Measurements from ENCODE around the gene FNIP2. TPM values are rescaled to one million over a fixed set of nuclear protein-coding genes. Genes with fewer than 3 reads are reported as not detected.
"Not testable (repeated sequence)": the region's sequence is repeated elsewhere in the genome, so short reads cannot be mapped to it uniquely, and the experiment has no call there.

FNIP2 gene
- total and polyA plus RNA-seq, 2 donors (not counting 1 experiment from before 2014, with no cell fraction given): 0.03 to 0.17 TPM

GRCh38 chr4:158758703-158759102 lies 10.1 kb upstream of the FNIP2 start:
- H3K27me3 ChIP-seq (replicated peaks in 1 of 4; ENCODE audit: control extremely low read depth in 1 of 4, control insufficient read depth in 3 of 4, insufficient read depth in 4 of 4, low read length in 3 of 4): peaks cover 0 to 48% (median 26%) of the 10 kb centered on the region in 4 experiments
- no peak overlapping the region for H3K4me3 Mint-ChIP-seq
- no peak overlapping the region for H2AFZ ChIP-seq (ENCODE audit: insufficient read depth, low read depth, low read length, poor library complexity, severe bottlenecking)
- DNase-seq: no peak
- ChIA-PET POLR2A (no interaction called here), CTCF (interaction anchor here (0.6 kb wide), 1 partner anchor 95 kb away, joined by 4 read pairs; no protein-coding TSS in a partner anchor)
- peaks cover 5 to 22% (median 6%) of the 10 kb centered on the region in 3 donors for H3K9me3 ChIP-seq (ENCODE audit: control extremely low read depth in 1 of 3, control insufficient read depth in 2 of 3, insufficient read depth in 1 of 3, low read length in 2 of 3)
- no peak overlapping the region for H3K4me3 ChIP-seq (ENCODE audit: control extremely low read depth in 1 of 5, extremely low read depth in 1 of 5, insufficient read depth in 1 of 5, low read depth in 2 of 5, low read length in 4 of 5)
- intact Hi-C loops (cut with micrococcal nuclease): no loop called here
- TF ChIP-seq EZH2 (IDR thresholded peaks at IDR 0.05; ENCODE audit: borderline replicate concordance, insufficient read depth, low read depth, low read length, poor library complexity, severe bottlenecking): no peak
- no peak for TF ChIP-seq CTCF (IDR thresholded peaks at IDR 0.05)
- H3K27ac Mint-ChIP-seq: no peak overlapping the region
- peaks cover 65% of the 10 kb centered on the region for H3K27me3 Mint-ChIP-seq
- H3K4me1 Mint-ChIP-seq: no peaks in the 10 kb centered on the region
- H3K4me1 ChIP-seq (ENCODE audit: control insufficient read depth in 2 of 2, insufficient read depth in 2 of 2, low read length in 2 of 2): no peaks in the 10 kb centered on the region
- no peak overlapping the region for H3K9ac ChIP-seq (ENCODE audit: low read length)
- H3K9me3 Mint-ChIP-seq (ENCODE audit: insufficient read depth): no peaks in the 10 kb centered on the region
- WGBS (ENCODE audit: insufficient coverage): 94% methylated on average over 4 of the region's 4 CpGs
- H4K20me1 ChIP-seq (ENCODE audit: control insufficient read depth, insufficient read depth, low read length, poor library complexity, severe bottlenecking): no peaks in the 10 kb centered on the region
- no peaks in the 10 kb centered on the region for H3K36me3 ChIP-seq (replicated peaks in 1 of 2; ENCODE audit: control extremely low read depth in 1 of 2, control insufficient read depth in 1 of 2, extremely low read depth in 1 of 2, insufficient read depth in 2 of 2, low read length in 1 of 2)
- H3K27ac ChIP-seq (ENCODE audit: low read length in 2 of 2): no peak overlapping the region
- no peaks in the 10 kb centered on the region for H3K79me2 ChIP-seq (ENCODE audit: control insufficient read depth, insufficient read depth, low read length)
- no peak for ATAC-seq (ENCODE audit: low read depth)
- no peak overlapping the region for H3K4me2 ChIP-seq (replicated peaks; ENCODE audit: low read depth, low read length, poor library complexity, severe bottlenecking)

- H3K4me3 ChIP-seq (ENCODE audit: control extremely low read depth in 1 of 5, extremely low read depth in 1 of 5, insufficient read depth in 1 of 5, low read depth in 2 of 5, low read length in 4 of 5); H3K79me2 ChIP-seq (ENCODE audit: control insufficient read depth, insufficient read depth, low read length); H3K4me2 ChIP-seq (replicated peaks; ENCODE audit: low read depth, low read length, poor library complexity, severe bottlenecking); ATAC-seq (ENCODE audit: low read depth); H2AFZ ChIP-seq (ENCODE audit: insufficient read depth, low read depth, low read length, poor library complexity, severe bottlenecking); H3K4me3 Mint-ChIP-seq; DNase-seq; CTCF ChIA-PET; H3K27ac ChIP-seq (ENCODE audit: low read length in 2 of 2); H3K9ac ChIP-seq (ENCODE audit: low read length); H3K4me1 ChIP-seq (ENCODE audit: control insufficient read depth in 2 of 2, insufficient read depth in 2 of 2, low read length in 2 of 2); POLR2A ChIA-PET; H4K20me1 ChIP-seq (ENCODE audit: control insufficient read depth, insufficient read depth, low read length, poor library complexity, severe bottlenecking); H3K4me1 Mint-ChIP-seq; H3K27ac Mint-ChIP-seq; H3K9me3 Mint-ChIP-seq (ENCODE audit: insufficient read depth); H3K36me3 ChIP-seq (replicated peaks in 1 of 2; ENCODE audit: control extremely low read depth in 1 of 2, control insufficient read depth in 1 of 2, extremely low read depth in 1 of 2, insufficient read depth in 2 of 2, low read length in 1 of 2); intact Hi-C loops (cut with micrococcal nuclease): not testable (repeated sequence)
- 97% methylated on average over 19 of the region's 20 CpGs for WGBS (ENCODE audit: insufficient coverage)
- Histone ChIP-seq H3K9me3 (ENCODE audit: control extremely low read depth in 1 of 3, control insufficient read depth in 2 of 3, insufficient read depth in 1 of 3, low read length in 2 of 3) (peaks cover 5 to 22% (median 6%) of the 10 kb centered on the region in 3 donors), H3K27me3 (replicated peaks in 1 of 4; ENCODE audit: control extremely low read depth in 1 of 4, control insufficient read depth in 3 of 4, insufficient read depth in 4 of 4, low read length in 3 of 4) (peaks cover 0 to 52% (median 27%) of the 10 kb centered on the region in 4 experiments)
- H3K27me3 Mint-ChIP-seq: peaks cover 70% of the 10 kb centered on the region
Measured at GRCh38 chr4:158759539-158759938, 9.3 kb upstream of the FNIP2 start.
